Mesenchymal stem cell (in vitro differentiated cells and primary cell): ENCODE results near the gene CSF1R.

Source experiments
- DNase-seq: peaks from one replicate; pipeline ENCODE4 v3.0.0-alpha.2; 2013
- H2AFZ ChIP-seq: one replicate; pipeline ENCODE4 v1.6.1; 2013; ENCODE audit warnings: low read depth, mild to moderate bottlenecking, control low read depth, inconsistent platforms, low read length, moderate library complexity
- H2AK5ac ChIP-seq: 2 replicates; pipeline ENCODE4 v1.6.1; 2013; ENCODE audit warnings: low read length, moderate library complexity, mild to moderate bottlenecking, inconsistent platforms; ENCODE audit not compliant: severe bottlenecking
- H2BK120ac ChIP-seq: one replicate; pipeline ENCODE4 v1.6.1; 2013; ENCODE audit warnings: low read depth, mild to moderate bottlenecking, inconsistent platforms, low read length, moderate library complexity
- H2BK12ac ChIP-seq, 2 experiments: one replicate each; pipeline ENCODE4 v1.6.1; 2013; ENCODE audit warnings: inconsistent platforms in 2 of 2, low read length in 2 of 2, mild to moderate bottlenecking in 2 of 2, moderate library complexity in 2 of 2, control low read depth in 1 of 2
- H2BK15ac ChIP-seq: one replicate; pipeline ENCODE4 v1.6.1; 2013; ENCODE audit warnings: mild to moderate bottlenecking, low read depth, inconsistent platforms; ENCODE audit not compliant: poor library complexity, severe bottlenecking
- H2BK5ac ChIP-seq: 2 replicates; pipeline ENCODE4 v1.6.1; 2013; ENCODE audit warnings: low read depth, mild to moderate bottlenecking, low read length, control low read depth, inconsistent platforms; ENCODE audit not compliant: poor library complexity, severe bottlenecking
- H3K14ac ChIP-seq, 2 experiments: one replicate each; pipeline ENCODE4 v1.6.1; 2013; ENCODE audit warnings: inconsistent platforms in 2 of 2, low read length in 2 of 2, control low read depth in 1 of 2, mild to moderate bottlenecking in 1 of 2, moderate library complexity in 1 of 2
- H3K18ac ChIP-seq, 2 experiments: one replicate each; pipeline ENCODE4 v1.6.1; 2013; ENCODE audit warnings: inconsistent platforms in 2 of 2, low read length in 2 of 2, control low read depth in 1 of 2, low read depth in 1 of 2, mild to moderate bottlenecking in 1 of 2
- H3K23ac ChIP-seq, 2 experiments: one replicate each; pipeline ENCODE4 v1.6.1; 2013; ENCODE audit warnings: inconsistent platforms in 2 of 2, low read length in 2 of 2, mild to moderate bottlenecking in 2 of 2, moderate library complexity in 2 of 2, control low read depth in 1 of 2
- H3K27ac ChIP-seq: 2 replicates; pipeline ENCODE4 v1.5.1; 2013; ENCODE audit warnings: mild to moderate bottlenecking, moderate library complexity, low read length, control low read depth, inconsistent platforms; ENCODE audit not compliant: poor library complexity, severe bottlenecking
- H3K27me3 ChIP-seq, 2 experiments: 2 replicates each; pipeline versions ENCODE4 v1.6.1 to v1.7.0; 2013; ENCODE audit warnings: low read length in 2 of 2, mild to moderate bottlenecking in 2 of 2, moderate library complexity in 2 of 2, control low read depth in 1 of 2, inconsistent platforms in 1 of 2; ENCODE audit not compliant: control insufficient read depth in 1 of 2, insufficient read depth in 1 of 2
- H3K36me3 ChIP-seq, 2 experiments: 2 replicates each; pipeline versions ENCODE4 v1.6.1 to v1.7.0; 2013; ENCODE audit warnings: low read length in 2 of 2, control low read depth in 1 of 2, inconsistent platforms in 1 of 2, low read depth in 1 of 2, mild to moderate bottlenecking in 1 of 2; ENCODE audit not compliant: insufficient read depth in 2 of 2, control insufficient read depth in 1 of 2
- H3K4ac ChIP-seq, 2 experiments: one replicate each; pipeline ENCODE4 v1.6.1; 2013; ENCODE audit warnings: inconsistent platforms in 2 of 2, low read length in 2 of 2, mild to moderate bottlenecking in 2 of 2, moderate library complexity in 2 of 2, control low read depth in 1 of 2, low read depth in 1 of 2
- H3K4me1 ChIP-seq: 2 replicates; pipeline ENCODE4 v1.6.1; 2013; ENCODE audit warnings: low read depth, low read length, control low read depth; ENCODE audit not compliant: control insufficient read depth, insufficient read depth
- H3K4me2 ChIP-seq: 2 replicates; pipeline ENCODE4 v1.6.1; 2013; ENCODE audit warnings: low read length, mild to moderate bottlenecking, inconsistent platforms; ENCODE audit not compliant: poor library complexity, severe bottlenecking
- H3K4me3 ChIP-seq, 2 experiments: 2 replicates each; pipeline versions ENCODE4 v1.5.1 to v1.7.0; 2013; ENCODE audit warnings: low read length in 2 of 2, mild to moderate bottlenecking in 2 of 2, control low read depth in 1 of 2, low read depth in 1 of 2; ENCODE audit not compliant: insufficient read depth in 1 of 2
- H3K79me1 ChIP-seq: replicated peaks from 2 replicates; pipeline ENCODE4 v1.6.1; 2013; ENCODE audit warnings: mild to moderate bottlenecking, control low read depth, low read length, inconsistent platforms; ENCODE audit not compliant: poor library complexity, severe bottlenecking
- H3K9ac ChIP-seq: 2 replicates; pipeline ENCODE4 v1.7.0; 2013; ENCODE audit warnings: mild to moderate bottlenecking, low read length, moderate library complexity
- H3K9me3 ChIP-seq: 2 replicates; pipeline ENCODE4 v1.7.0; 2013; ENCODE audit warnings: mild to moderate bottlenecking, low read length; ENCODE audit not compliant: control insufficient read depth
- H4K8ac ChIP-seq: one replicate; pipeline ENCODE4 v1.6.1; 2013; ENCODE audit warnings: inconsistent platforms, mild to moderate bottlenecking, low read length, moderate library complexity
- H4K91ac ChIP-seq: one replicate; pipeline ENCODE4 v1.6.1; 2013; ENCODE audit warnings: mild to moderate bottlenecking, low read length, inconsistent platforms
- WGBS: methylation state at CpG from one replicate; pipeline ENCODE4 v1.1.7; 2013; ENCODE audit warnings: mixed read lengths; 5-methylcytosine and 5-hydroxymethylcytosine counted together

CSF1R gene

DNA sequence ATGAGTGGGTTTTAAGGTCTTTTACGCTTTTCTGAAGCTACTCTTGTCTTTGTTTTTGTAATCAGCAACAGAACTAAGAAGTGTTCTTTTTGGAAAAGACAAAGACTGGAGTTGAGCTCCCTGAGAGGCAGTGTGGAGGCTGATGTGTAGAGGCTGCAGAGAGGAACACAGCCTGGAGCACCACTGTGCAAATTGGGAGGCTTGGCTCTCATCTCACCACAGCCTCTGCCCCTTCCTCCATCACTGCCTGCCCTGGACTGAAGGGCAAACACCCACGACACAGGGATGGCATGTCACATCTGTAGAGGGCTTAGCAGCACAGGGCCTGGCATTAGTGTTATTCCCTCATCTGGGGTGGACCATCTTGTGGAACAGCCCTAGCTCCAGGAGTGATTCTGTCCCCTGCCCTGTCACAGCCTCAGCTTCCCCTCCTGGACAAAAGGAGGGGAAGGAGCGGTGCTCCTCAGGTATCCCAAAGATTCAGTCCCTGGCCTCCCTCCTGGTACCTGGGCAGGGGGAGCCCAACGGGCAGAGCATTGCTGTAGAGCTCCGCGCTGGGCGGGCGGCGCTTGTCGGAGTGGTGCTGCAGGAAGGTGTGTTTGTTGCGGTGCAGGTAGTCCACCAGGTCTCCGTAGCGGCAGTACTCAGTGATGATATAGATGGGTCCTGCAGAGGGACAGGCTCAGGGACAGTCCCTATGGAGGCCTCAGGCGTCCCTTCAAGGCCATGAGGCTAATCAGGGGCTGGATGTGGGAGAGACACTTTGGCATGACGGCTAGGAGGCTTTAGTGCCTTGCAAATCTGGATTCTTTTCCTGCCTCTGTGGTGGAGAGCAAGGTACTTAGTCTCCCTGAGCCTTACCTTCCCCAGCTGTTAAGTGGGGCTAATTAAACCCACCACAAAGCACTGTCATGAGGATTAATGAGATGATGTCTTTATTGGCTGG is 36.5 kb upstream of the CSF1R start:
- peaks cover 9% of the 10 kb centered on the region for H3K79me1 ChIP-seq
- no peak overlapping the region for H3K4ac ChIP-seq
- H3K4me2 ChIP-seq: no peak overlapping the region
- no peak overlapping the region for H3K27ac ChIP-seq
- no peak overlapping the region for H4K8ac ChIP-seq
- no peak overlapping the region for H3K18ac ChIP-seq
- no peak overlapping the region for H2AFZ ChIP-seq
- no peak overlapping the region for H2BK12ac ChIP-seq
- no peaks in the 10 kb centered on the region for H3K27me3 ChIP-seq
- H3K9me3 ChIP-seq: no peaks in the 10 kb centered on the region
- H4K91ac ChIP-seq: no peak overlapping the region
- no peak for DNase-seq
- H3K23ac ChIP-seq: no peak overlapping the region
- no peak overlapping the region for H2AK5ac ChIP-seq
- peaks cover 92 to 96% of the 10 kb centered on the region in 2 experiments for H3K36me3 ChIP-seq
- peak overlapping the region; percentile 36 for H3K9ac ChIP-seq
- H2BK120ac ChIP-seq: no peak overlapping the region
- no peak overlapping the region for H3K4me3 ChIP-seq
- 95% methylated on average over 15 of the region's 15 CpGs for WGBS
- no peak overlapping the region for H2BK5ac ChIP-seq
- H3K4me1 ChIP-seq: no peaks in the 10 kb centered on the region
- H3K14ac ChIP-seq: peak overlapping the region in 1 of 2 experiments; percentile 73
- no peak overlapping the region for H2BK15ac ChIP-seq

DNA sequence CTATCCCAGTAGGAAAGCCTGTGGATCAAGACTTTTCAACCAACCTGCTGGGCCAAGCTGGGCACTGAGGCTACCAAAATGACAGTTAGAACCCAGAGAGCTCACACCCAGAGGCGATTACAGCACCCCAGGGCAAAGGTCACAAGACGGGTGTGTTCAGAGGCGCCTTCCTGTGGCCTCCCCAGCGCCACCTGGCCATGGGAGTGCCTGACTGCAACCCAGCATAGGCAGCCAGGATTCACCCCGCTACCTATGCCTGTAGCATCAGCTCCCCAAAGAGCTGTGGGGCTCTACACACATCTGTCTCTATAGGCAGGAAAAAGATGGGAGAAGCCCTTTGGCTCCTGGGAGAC is 35.8 kb upstream of the CSF1R start:
- no peak overlapping the region for H3K4ac ChIP-seq
- no peak overlapping the region for H3K18ac ChIP-seq
- H3K4me3 ChIP-seq: no peak overlapping the region
- no peak overlapping the region for H4K91ac ChIP-seq
- H3K9me3 ChIP-seq: no peaks in the 10 kb centered on the region
- H2BK15ac ChIP-seq: no peak overlapping the region
- no peak overlapping the region for H4K8ac ChIP-seq
- no peaks in the 10 kb centered on the region for H3K27me3 ChIP-seq
- peak overlapping the region; percentile 36 for H3K9ac ChIP-seq
- H3K27ac ChIP-seq: no peak overlapping the region
- H3K4me1 ChIP-seq: no peaks in the 10 kb centered on the region
- no peak overlapping the region for H3K23ac ChIP-seq
- H2BK5ac ChIP-seq: no peak overlapping the region
- H2AK5ac ChIP-seq: no peak overlapping the region
- H3K14ac ChIP-seq: no peak overlapping the region
- WGBS: 83% methylated on average over 4 of the region's 5 CpGs
- H2BK120ac ChIP-seq: no peak overlapping the region
- no peak overlapping the region for H3K4me2 ChIP-seq
- peaks cover 8% of the 10 kb centered on the region for H3K79me1 ChIP-seq
- H2AFZ ChIP-seq: no peak overlapping the region
- H2BK12ac ChIP-seq: no peak overlapping the region
- DNase-seq: no peak
- peaks cover 94 to 99% of the 10 kb centered on the region in 2 experiments for H3K36me3 ChIP-seq

DNA sequence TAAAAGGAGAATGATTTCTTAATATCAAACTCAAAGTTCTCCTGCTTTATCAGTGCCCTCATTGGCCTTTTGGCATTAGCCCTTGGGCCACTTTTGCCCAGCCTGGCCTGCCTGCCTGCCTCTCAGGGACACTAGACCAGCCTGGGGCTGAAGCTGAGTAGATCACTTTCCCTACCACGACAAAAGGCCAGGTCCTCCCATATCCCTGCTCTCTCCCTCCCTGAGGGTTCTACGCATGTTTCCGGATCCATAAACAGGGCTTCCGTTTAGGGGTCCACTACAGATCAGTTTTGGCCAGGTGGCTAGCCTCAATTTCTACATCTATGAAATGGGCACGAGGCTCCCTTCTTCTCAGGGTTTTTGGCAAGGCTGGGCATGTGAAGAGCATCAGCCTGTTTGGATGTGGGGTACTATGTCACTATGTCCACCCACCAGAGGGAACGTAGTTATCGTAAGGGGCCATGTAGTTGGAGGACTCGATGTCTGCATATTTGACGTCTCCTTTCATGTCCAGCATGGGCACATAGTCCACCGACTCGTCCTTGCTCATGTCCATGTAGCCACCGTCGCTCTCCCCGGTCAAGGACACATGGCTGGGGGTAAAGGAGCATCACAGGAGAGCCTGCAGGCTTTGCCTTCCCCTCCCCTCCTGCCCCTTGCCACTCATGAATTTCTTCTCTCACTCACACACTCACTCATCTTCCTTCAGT is 35.2 kb upstream of the CSF1R start:
- Histone ChIP-seq H3K4me2 (no peak overlapping the region), H3K4me1 (peaks cover 3% of the 10 kb centered on the region), H2BK15ac (no peak overlapping the region), H3K4me3 (no peak overlapping the region), H3K18ac (no peak overlapping the region), H2AK5ac (no peak overlapping the region), H2BK12ac (no peak overlapping the region), H3K23ac (no peak overlapping the region), H3K14ac (no peak overlapping the region), H3K27me3 (no peaks in the 10 kb centered on the region), H2AFZ (no peak overlapping the region), H4K8ac (no peak overlapping the region), H3K4ac (no peak overlapping the region), H3K9ac (peak overlapping the region; percentile 36), H2BK5ac (no peak overlapping the region), H3K36me3 (peaks cover 94 to 99% of the 10 kb centered on the region in 2 experiments), H3K9me3 (no peaks in the 10 kb centered on the region), H4K91ac (no peak overlapping the region), H3K27ac (no peak overlapping the region), H3K79me1 (peaks cover 5% of the 10 kb centered on the region), H2BK120ac (no peak overlapping the region)
- no peak for DNase-seq
- 99% methylated on average over 14 of the region's 14 CpGs for WGBS
